Fibroblast of skin of abdomen (primary cell): ENCODE data around the gene KIN.
"Not testable (repeated sequence)": the region's sequence is repeated elsewhere in the genome, so short reads cannot be mapped to it uniquely, and the experiment has no call there.

Experiments used
- DNase-seq: peaks from one replicate; pipeline ENCODE4 v3.0.0-alpha.2; 2013

The KIN gene

DNA sequence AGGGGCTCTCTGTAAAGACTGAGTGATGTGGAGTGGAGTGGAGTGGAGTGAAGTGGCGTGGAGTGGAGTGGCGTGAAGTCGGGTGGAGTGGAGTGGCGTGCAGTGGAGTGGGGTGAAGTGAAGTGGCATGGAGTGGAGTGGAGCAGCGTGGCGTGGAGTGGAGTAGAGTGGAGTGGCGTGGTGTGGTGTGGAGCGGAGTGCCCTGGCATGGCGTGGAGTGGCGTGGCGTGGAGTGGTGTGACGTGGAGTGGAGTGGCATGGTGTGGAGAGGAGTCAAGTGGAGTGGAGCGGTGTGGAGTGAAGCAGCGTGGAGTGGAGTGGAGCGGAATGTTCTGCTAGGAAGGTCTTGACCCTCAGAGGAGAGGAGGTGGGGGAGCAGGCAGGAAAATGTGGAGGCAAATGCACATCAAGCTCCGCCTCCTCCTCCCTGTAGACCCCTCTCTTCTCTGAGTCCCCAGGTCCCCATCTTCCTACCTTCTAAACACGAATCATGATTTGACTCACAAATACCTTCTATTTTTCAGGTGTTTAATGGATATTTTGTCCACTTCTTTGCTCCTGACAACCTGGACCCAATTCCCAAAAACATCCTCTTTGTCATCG lies 64.8 kb downstream of the KIN start:
- DNase-seq = no peak

DNA sequence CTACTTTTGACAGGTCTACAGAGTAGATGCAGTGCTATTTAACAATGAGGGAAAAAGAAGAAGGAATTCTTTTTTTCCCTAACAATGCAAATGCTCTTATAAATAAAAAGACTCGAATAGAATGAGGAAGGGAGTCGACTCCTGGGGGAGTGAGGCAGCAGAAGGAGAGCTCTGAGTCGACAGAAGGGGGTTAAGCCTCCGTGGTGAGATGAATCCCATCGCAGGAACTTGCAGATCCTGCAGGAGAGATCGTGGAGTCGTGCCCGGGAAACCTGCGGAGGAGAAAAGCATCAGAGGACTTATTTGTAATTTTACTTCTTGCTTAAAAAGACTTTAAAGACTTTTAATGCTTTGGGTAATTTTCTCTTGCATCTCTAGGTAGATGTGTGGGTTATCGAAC lies 67.3 kb downstream of the KIN start:
- no peak for DNase-seq

DNA sequence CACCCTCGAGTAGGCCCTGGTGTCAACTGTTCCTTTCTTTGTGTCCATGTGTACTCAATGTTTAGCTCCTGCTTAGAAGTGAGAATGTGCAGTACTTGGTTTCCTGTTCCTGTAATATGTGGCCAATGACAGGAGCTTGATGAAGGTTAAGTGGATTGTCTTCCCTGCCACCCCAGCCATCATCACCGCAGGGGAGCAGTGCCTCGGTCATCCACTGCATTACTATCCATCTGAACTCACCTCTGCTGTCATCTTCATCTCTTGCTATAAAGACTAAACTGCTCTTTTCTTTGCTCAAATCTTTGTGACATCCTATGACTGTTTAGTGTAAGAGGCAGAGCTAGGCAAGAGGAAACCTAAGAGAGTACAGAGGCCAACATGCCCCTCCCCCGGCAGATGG lies 69.1 kb downstream of the KIN start:
- no peak for DNase-seq

DNA sequence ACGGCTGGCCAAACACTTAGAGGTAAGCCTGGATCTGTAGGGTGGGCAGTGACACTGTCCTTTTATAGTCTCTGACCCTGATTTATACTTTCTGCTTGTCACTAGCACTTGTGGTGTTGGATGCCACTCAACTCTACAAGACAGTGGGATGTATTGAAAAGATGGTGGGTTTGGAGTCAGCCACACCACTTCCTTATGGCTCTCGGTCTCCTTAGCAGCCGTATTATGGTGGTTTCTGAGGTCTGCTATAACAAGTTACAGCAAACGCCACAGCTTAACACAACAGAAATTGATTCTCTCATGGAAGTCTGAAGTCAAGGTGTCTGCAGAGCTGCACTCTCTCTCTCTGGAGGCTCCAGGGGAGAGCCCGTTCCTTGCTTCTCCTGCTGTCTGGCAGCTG lies 70.0 kb downstream of the KIN start:
- no peak for DNase-seq

DNA sequence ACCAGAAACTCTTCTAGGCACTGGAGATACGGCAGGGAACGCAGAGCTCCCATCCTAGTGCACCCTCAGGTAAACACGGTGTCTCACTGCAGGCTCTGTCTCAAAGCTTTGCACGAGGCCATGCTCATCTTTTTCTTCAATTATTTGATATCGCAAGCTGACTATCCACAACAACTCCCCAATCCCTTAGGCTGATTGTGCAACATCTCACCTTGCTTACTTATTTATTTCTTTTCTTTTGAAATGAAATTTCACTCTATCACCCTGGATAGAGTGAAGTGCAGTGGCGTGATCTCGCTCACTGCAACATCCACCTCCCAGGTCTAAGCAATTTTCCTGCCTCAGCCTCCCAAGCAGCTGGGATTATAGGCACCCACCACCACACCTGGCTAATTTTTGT lies 72.3 kb downstream of the KIN start:
- DNase-seq = no peak

DNA sequence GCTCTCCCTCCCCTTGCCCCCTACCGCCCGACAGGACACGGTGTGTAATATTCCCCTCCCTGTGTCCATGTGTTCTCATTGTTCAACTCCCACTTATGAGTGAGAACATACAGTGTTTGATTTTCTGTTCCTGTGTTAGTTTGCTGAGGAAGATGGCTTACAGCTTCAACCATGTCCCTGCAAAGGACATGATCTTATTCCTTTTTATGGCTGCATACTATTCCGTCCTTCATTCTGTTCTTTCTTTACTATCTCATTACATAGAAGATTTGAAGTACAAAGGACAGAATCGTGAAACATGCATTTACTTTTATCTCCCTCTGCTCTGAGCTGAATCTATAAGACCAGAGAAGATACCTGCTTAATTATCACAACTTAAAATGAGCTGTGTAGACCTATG lies 76.7 kb downstream of the KIN start:
- DNase-seq = not testable (repeated sequence)

DNA sequence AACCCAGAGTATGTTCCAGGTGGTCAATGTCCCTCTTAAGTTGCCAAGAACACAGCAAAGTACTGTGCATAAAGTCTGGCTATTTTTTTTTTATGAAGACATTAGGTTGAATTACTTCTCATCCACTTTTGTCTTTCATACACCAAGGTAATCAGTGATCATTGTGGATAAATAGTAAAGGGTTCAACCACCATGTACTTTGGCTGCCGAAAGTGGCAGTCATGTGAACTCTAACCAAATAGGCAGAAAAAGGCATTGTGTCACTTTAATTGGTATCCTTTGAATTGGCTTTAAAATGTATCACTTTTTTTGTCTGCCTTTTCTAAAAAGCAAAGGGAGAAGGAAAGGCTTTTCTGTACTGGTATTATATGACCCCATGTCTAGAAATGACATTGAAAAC lies 77.3 kb downstream of the KIN start:
- no peak for DNase-seq

DNA sequence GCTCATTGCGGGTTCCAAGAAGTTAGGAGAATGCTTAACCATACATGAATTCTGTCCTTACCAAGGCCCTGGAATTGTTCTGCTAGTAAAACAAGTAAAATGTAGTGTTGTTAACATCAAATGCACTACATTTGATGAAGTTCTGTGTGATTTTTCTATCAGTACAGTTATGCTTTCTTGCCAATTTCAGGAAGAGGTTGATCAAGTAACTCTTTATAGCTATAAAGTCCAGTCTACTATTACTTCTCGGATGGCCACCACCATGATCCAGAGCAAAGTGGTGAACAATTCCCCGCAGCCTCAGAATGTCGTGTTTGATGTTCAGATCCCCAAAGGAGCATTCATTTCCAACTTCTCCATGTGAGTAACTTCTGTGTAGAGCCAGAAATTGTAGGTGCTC lies 79.0 kb downstream of the KIN start:
- DNase-seq = no peak

DNA sequence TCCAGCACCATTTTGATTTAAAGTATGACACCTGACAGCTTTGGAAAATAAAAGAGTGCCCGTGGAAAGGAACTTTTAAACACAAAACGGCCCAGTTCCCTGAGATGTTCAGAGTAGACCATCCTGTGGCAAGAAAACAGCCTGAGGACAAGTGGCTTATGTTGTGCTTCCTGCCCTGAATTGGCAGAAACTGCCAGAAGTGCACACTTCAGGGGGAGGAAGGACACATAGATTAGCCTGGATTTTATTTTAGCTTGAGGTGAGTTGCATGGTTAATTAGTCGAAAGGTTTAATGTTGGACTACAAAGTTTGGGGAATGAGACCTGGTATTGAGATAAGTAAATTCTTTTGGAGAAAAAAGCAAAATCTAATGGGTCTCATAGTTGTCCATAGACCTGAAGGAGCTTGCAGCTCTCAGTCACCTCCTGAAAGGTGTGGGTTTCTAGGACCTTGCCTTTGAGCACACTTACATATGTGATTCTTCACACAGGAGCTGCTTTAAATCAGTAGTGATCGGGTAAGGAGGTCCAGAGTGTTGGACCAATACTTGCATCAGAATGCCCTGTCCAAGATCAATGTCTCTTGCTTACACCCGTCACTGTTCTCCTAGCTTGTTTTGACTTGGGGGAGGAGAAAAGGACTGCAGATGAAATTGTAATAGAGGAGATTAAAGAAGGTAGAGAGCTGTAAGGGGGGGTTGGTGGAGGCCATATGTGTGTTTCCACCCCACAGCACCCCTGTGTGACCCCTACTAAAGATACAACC lies 79.8 kb downstream of the KIN start:
- DNase-seq = no peak

DNA sequence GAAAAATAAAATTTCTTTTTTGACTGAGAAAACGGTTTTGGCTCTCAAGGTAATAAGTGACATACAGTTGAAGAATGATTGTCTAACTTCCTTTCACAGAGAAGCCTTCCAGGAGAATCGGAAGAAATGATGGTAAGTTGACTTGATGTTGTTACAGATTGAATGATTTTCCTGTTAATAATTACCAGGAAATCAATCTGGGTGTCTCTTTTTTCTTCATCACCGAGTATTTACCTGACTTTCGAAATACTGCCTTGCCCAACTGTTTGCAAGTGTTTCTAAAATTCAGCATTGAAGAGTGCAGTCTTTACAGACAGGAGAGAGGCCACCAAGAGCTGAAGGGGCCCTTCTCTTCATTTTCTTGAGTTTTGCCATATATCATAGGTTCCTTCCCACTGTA lies 80.7 kb downstream of the KIN start:
- no peak for DNase-seq

DNA sequence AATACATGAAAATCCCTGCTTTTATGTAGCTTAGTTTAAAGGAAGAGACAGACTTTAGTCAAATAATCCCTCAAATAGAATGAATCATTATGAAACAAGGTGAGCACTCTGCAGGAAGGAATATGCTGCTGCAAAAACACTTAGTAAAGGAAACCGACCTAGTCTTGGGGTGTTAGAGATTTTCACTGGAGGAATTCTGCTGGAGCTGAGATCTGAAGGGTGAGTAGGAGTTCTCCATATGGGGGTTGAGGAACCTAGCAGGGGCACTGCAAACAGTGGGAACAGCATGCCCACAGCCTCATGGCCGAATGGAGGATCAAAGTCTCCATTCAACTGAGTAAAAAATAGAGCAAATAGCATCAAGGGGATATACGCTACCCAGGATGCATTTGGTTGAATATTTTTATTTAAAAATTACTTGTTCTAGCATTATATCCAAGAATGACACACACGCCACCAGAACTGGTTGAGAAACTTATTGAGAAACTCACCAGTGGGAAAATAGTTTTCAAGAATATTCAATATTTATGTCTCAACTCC lies 81.2 kb downstream of the KIN start:
- no peak for DNase-seq

DNA sequence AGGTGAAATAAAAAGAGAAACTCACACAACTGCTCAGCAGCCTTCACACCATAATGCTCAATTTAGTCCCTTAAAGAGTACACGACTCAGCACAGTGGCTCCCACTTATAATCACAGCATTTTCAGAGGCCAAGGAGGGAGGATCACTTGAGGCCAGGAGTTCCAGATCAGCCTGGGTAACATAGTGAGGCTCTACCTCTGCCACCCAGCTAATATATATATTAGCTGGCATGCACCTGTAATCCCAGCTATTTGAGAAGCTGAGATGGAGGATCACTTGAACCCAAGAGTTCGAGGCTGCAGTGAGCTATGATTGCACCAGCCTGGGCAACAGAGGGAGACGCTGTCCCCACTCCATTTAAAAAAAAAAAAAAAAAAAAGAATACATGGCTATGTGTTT lies 82.5 kb downstream of the KIN start:
- DNase-seq = no peak

DNA sequence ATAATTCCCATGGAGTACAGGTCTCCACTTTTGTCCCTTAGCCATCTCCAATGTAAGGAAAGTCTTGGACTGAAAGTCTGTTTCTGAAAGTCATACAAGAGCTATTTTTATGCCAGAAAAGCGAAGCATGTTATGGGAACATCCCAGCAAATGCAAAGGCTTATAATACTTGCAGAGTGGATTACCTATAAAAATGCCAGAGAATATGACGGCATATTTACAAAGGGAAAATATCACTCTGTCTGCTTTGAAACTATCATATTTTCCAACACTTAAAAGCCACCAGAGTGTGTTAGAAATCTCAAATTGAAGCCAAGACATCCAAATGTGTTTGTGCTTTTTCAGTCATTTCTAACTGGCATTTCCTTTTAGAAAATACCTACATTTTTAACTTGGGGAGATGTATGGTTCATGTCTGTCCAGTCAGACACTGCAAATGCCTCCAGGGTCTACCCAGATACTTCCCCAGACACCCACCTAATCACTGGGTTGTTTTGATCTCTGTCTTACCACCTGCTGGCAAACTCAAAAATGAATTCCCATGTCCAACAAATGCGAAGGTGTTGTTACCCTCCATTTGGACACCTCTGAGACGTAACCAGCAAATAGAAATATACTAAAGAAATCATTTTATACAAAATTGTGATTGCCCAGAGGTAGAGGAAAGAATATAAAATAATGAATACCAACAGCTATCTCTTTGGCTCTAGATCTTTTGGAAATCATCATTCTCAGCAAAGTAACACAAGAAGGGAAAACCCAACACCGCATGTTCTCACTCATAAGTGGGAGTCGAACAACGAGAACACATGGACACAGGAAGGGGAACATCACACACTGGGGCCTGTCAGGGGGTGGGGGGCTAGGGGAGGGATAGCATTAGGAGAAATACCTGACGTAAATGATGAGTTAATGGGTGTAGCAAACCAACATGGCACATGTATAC lies 83.4 kb downstream of the KIN start:
- no peak for DNase-seq

DNA sequence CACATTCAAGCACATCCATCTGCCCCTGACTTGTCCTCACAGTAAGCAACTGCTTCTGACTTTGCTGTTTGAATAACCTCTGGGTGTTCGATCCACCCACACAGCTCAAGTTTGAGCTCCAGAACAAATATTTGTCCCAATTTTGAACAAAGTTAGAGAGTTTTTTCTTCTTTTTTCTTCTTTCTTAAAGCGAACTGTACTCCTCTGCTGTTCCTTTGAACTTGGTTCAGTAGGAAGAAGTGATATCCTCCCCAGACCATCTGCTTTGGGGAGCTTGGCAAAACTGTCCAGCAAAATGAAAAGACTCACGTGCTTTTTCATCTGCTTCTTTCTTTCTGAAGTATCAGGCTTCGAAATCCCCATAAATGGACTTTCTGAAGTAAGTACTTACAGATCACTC lies 84.7 kb downstream of the KIN start, which contains the start of gene ITIH2:
ITIH2 (plus strand) TSS at position 177 of the 400 bp plus-strand sequence; CDS start at position 296, 119 bp downstream.
- no peak for DNase-seq

DNA sequence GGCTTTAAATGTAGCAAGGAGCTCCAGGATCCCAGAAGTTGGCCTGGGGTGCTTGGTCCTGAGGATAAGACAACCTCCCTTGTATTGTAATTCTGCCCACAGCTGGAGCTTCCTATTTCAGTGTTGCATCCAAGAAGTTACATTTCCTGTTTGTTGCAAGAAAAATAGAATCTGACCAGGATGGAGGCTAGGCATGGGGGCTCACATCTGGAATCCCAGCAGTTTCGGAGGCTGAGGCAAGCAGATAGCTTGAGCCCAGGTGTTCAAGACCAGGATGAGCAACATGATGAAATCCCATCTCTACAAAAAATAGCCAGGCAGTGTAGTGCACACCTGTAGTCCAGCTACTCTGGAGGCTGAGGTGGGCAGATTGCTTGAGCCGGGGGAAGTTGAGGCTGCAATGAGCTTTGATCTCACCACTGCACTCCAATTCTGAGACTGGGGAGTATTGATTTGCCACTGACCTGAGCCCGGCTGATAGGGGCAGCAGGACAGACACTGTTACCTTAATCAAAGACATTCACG lies 85.4 kb downstream of the KIN start:
- DNase-seq = no peak

DNA sequence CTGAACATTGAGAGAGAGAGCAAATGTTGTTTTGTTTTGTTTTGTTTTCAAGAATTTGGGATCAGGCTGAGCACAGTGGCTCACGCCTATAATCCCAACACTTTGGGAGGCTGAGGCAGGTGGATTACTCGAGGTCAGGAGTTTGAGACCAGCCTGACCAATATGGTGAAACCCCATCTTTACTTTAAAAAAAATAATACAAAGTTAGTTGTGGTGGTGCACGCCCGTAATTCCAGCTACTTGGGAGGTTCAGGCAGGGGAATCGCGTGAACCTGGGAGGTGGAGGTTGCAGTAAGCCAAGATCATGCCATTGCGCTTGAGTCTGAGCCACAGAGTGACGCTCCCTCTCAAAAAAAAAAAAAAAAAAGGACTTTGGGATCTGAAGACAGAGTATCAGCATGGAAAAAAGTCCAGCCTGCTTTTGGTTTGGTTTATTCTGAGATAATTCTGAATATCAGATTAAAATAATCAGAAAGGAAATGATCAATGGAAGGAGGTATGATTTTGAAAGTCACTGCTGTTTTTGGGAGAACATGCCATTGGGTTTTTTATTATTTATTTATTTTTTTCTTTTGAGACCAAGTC lies 86.5 kb downstream of the KIN start:
- DNase-seq = no peak
